GM21423 (cell line): ENCODE data around the gene TSHR.
A peak's percentile ranks its signal among the peaks of the same experiment; 100 is the strongest.

ENCODE experiments used
- ATAC-seq: cut with Tn5 transposase; IDR thresholded peaks from one replicate; pipeline ENCODE4 v1.9.1; 2021; ENCODE audit warnings: mild to moderate bottlenecking, moderate library complexity; ENCODE audit not compliant: unreplicated experiment

Gene TSHR

GRCh38 chr14:81170104-81170828, 214.8 kb downstream of the TSHR start:
- peak; percentile 95 for ATAC-seq

GRCh38 chr14:81170829-81171195, 215.4 kb downstream of the TSHR start:
- no peak for ATAC-seq

- no peak for ATAC-seq
These were observed 216.9 kb downstream of the TSHR start for GRCh38 chr14:81172353-81172752.

- no peak for ATAC-seq
These were observed 217.5 kb downstream of the TSHR start for GRCh38 chr14:81172881-81173280.

GRCh38 chr14:81176241-81176640, 220.8 kb downstream of the TSHR start:
- no peak for ATAC-seq

GRCh38 chr14:81177225-81177624, 221.8 kb downstream of the TSHR start:
- no peak for ATAC-seq

- ATAC-seq, result peak; percentile 54
These were observed 222.6 kb downstream of the TSHR start for GRCh38 chr14:81178063-81178462.

GRCh38 chr14:81179631-81180030, 224.2 kb downstream of the TSHR start:
- ATAC-seq, result no peak

GRCh38 chr14:81187832-81188522, 232.6 kb downstream of the TSHR start:
- ATAC-seq, result peak; percentile 95

GRCh38 chr14:81192594-81192993, 237.2 kb downstream of the TSHR start:
- ATAC-seq, result no peak

GRCh38 chr14:81193924-81194633, 238.7 kb downstream of the TSHR start:
- ATAC-seq, result peak; percentile 55
